ENCODE data around the gene ARL14.

ARL14 gene

DNA sequence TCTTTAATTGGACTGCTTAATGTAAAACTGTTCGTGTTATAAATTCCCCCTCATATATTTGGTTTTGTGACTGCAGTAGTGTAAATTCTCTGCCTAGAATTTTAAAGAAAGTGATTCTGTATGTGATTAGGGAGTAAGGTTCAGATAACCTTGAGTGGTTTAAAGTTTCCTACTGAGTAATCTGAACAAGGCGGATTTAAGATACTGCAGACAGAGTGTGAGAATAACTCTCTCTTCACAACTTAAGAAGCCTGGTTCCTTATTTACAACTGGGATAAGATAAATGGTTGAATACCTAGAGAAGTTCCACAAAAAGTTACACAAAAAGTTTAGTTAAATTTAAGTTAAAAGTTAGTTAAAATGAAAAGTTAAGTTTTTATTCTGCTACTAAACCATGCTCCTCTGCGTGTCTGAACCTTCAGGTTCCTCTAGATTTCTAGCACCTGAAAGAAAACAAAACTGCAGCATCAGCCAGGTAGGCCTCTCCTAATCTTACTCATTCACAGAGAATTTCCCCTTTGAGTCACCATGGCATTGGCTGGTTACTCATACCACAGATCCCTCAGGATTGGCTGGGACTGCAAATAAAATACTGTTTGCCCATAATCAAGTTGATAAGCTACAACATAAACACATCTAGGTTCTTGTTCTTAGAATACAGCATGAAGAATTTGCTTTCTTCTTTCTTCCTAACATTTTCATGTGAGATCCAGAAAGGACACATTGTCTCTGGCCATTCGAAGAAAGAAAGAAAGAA, at the start of gene ARL14:
Gene ARL14, plus strand, starts transcription at position 614 of the 757 bp plus-strand sequence. CDS start 187 bp downstream, outside the sequence.
- TF ChIP-seq, protein P1, sequence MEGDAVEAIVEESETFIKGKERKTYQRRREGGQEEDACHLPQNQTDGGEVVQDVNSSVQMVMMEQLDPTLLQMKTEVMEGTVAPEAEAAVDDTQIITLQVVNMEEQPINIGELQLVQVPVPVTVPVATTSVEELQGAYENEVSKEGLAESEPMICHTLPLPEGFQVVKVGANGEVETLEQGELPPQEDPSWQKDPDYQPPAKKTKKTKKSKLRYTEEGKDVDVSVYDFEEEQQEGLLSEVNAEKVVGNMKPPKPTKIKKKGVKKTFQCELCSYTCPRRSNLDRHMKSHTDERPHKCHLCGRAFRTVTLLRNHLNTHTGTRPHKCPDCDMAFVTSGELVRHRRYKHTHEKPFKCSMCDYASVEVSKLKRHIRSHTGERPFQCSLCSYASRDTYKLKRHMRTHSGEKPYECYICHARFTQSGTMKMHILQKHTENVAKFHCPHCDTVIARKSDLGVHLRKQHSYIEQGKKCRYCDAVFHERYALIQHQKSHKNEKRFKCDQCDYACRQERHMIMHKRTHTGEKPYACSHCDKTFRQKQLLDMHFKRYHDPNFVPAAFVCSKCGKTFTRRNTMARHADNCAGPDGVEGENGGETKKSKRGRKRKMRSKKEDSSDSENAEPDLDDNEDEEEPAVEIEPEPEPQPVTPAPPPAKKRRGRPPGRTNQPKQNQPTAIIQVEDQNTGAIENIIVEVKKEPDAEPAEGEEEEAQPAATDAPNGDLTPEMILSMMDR (IDR thresholded peaks at IDR 0.05; ENCODE audit: insufficient read depth, missing control alignments) = no peak
- no peak for FAIRE-seq
- DNase-seq (ENCODE audit: insufficient read length, low spot score) = no peak

DNA sequence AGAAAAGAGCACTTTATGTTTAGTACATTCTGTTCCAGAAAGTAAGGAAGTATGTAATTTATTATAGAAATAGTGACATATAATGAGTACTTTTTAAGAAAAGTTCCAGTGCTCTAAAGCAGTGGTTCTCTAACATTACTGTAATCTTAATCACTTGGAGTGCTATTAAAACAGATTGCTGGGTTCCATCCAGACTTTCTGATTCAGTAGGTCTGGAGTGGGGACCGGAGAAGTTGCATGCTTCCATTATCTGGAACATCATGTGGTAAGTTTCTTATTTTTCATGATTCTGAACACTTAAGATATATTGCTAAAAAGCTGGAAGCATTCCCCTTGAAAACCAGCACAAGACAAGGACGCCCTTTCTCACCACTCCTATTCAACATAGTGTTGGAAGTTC, 47.5 kb upstream of the ARL14 start:
- FAIRE-seq (no peak), DNase-seq (ENCODE audit: insufficient read length, low spot score) (no peak)
- TF ChIP-seq, protein P1 (IDR thresholded peaks at IDR 0.05; ENCODE audit: insufficient read depth, missing control alignments) = no peak

DNA sequence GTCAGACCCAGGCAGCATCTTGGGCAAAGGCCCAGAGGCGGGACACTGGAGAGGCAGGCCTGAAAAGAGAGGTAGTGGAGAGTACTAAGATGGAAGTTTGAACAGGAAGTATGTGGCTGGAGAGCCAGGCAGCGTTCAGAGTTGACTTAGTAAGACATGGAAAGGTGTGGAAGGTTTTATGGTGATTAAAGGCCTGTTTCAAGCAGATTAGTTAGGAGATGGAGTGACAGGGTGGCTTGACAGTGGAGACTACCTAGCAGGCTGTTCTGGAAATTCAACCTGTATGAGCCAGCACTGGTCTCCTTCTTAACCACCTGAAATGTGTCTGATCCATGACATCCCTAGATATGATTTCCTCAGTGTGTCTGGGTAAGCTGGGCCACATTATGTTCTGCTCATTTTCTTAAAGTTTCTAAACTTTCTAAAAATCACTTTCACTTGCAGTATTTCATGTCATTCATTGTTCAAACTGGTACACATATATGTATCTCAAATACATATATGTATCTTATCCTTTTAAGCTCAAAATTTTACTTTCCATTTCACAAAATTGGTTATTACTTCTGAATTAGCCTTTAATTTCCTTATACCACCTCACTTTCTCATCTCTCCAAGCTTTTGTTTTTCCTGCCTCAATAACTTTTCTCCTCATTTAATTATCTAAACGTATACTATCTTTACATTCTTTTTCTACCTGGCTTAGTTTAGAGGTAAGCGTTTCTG, 43.4 kb upstream of the ARL14 start:
- no peak for FAIRE-seq
- DNase-seq (ENCODE audit: insufficient read length, low spot score) = no peak
- TF ChIP-seq, protein P1 (IDR thresholded peaks at IDR 0.05; ENCODE audit: insufficient read depth, missing control alignments) = no peak

DNA sequence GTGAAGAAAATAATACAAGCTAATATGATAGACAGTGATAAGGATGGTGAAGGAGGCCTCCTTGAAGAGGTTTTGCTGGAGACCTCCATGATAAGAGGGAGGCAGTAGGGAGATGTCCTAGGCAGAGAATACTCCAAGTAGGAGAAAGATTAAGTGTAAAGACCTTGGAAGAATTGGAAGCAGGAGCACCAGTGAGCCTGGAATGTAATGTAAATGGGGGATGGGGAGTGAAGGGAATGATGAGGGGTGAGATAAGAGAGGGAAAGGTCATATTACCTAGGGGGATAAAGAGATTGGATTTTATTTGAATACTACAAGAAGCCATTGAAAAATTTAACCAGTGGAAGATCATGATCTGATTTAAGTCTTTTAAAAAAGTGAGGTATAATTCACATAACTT, 41.7 kb upstream of the ARL14 start:
- DNase-seq (ENCODE audit: insufficient read length, low spot score) (no peak), FAIRE-seq (no peak)
- TF ChIP-seq, protein P1 (IDR thresholded peaks at IDR 0.05; ENCODE audit: insufficient read depth, missing control alignments) = no peak

DNA sequence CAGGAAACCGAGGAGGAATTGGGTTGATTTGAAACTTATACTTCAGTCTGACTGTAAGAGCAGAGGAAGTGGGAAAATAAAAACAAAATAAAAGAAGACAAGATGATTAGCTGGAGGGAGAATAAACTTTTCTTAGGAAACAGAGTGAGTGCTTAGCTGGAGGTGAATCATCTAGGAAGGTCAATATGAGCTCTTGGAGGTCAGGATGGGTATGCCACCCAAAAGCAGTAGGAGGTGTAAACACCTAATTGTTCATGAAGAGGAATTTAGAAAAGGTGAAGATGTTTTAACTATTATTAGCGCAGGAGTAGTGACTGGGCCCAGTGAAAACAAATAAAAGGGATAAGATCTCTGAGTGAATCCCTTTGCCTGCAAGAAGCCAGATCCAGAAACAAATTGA, 39.9 kb upstream of the ARL14 start:
- DNase-seq (ENCODE audit: insufficient read length, low spot score) (no peak), FAIRE-seq (no peak)
- TF ChIP-seq, protein P1 (IDR thresholded peaks at IDR 0.05; ENCODE audit: insufficient read depth, missing control alignments) = no peak

DNA sequence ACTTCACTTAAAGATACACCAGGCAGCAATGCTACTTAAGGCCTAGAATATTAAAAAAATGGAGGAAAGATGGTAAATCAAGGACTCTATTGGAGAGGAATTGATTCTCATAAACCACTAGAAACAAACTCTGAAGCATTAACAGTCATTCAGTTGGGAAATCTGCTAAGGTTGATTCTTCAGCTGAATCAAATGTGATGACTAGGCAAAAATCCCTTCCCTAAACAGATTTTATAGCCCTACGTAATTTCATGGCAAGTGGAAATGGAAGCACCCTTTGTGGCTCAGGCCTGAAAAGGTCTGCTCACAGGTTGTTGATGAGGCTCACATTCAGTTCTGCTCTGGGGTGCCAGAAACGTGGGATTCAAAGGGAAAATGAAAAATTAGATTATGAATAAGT, 38.8 kb upstream of the ARL14 start:
- DNase-seq (ENCODE audit: insufficient read length, low spot score) (no peak), FAIRE-seq (no peak)
- TF ChIP-seq, protein P1 (IDR thresholded peaks at IDR 0.05; ENCODE audit: insufficient read depth, missing control alignments) = no peak
